GM18951 (cell line): ENCODE data around the gene CHD6.

ENCODE experiments used
- POLR2A ChIP-seq: IDR thresholded peaks from 4 replicates; pipeline ENCODE4 v1.6.1; 2011; ENCODE audit warnings: mild to moderate bottlenecking; ENCODE audit not compliant: insufficient read length, insufficient read depth; ENCODE audit errors: extremely low read depth
- in situ Hi-C: fragments of 300-500 bp; cut with MboI; formaldehyde crosslinking; loops from one replicate; pipeline ENCODE4 v1.12.0; 2022; ENCODE audit warnings: low sequenced_read_pairs, mixed read lengths, inconsistent platforms; ENCODE audit not compliant: unreplicated experiment

CHD6 gene

DNA sequence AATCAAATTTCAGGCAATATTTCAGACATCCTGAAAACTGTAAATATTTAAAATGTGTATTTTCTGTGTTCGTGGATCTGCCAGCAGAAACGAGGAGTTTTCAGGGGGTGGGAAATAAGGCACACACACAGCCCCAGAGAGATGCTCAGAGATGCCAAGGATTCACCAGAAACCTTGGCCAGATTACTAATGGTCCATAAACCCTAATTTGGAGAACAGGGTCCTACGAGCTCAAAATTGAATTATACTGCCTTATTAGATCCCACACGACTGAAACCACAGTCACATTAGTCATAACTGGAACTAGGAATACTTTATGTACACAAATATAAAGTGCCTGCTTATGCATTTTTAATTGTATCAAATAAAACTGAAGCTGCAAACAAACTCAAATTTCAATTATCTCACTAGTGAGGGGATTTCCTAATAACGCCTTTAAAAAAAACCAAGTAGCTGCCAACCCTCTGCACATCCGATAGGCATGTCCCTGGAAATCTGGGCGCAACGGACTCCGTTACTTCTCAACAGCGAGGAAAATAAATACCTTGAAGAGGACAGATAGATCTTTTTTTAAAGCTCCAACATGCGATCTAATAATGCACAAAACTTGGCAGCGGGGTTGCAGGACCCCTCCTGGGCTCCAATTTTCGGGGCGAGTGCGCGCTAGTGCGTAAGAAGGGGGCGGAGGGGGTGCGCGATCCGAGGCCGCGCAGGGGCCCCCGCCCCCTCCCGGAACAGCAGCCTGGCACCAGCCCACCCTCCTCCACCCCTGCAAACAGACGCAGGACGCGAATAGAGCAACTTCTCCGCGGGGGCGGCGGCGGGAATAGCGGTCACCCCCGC is 897 bp downstream of the CHD6 start:
- in situ Hi-C loops: no loop called here
- no peak for TF ChIP-seq POLR2A

DNA sequence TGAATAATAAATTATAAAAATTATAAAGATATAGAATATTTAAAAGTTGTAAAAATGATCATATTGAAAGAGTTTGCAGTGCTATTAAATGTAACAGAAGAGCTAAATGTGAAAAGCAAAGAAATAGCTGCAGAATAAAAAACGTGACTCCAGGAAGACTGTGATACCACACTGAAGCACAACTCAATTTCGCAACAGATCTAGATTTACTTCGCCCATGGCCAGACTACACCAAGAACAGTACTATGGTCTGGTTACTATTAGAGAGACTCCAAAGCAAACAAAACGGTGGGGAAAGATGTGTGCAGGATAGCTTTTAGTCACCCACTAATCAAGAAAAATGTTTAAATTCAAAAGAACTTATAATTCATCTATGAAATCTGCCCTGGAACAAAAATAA is 1.9 kb downstream of the CHD6 start:
- in situ Hi-C loops: no loop called here
- no peak for TF ChIP-seq POLR2A

DNA sequence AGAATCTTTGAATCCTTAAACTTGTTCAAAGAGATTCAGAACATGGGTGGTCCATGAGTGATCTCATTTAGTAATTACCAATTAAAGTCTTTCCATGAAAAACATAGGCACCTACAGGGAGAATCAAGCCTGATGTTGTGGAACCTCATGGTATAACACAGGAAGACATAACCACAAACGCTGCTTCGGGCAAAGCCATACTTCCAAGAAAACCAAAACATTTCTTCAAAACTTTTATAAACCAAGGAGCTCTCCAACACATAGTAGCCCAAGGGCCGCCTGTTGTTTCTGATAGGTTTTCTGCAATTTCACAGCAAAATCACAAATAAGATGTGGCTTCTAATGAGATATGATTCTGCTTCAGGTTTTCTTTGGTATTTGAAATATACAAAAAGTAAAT is 2.5 kb downstream of the CHD6 start:
- in situ Hi-C loops: no loop called here
- TF ChIP-seq POLR2A: no peak

DNA sequence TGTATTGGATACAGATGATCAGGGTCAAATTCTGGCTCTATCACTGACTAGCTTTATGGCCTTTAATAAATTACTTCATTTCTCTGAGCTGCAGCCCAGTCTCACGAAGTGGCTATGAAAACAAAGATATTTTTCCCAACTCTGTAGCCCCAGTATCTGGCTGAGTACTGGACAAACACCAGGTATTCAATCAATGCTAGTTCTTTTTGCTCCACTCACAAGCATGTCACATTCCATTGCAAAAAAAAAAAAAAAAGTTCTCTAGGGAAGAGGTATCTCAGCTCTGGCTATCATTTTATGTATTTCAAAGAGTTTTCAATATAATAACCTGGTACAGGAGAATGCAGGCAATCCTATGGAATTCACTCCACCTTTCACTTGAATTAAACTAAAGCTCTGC is 3.1 kb downstream of the CHD6 start:
- in situ Hi-C loops: no loop called here
- no peak for TF ChIP-seq POLR2A

DNA sequence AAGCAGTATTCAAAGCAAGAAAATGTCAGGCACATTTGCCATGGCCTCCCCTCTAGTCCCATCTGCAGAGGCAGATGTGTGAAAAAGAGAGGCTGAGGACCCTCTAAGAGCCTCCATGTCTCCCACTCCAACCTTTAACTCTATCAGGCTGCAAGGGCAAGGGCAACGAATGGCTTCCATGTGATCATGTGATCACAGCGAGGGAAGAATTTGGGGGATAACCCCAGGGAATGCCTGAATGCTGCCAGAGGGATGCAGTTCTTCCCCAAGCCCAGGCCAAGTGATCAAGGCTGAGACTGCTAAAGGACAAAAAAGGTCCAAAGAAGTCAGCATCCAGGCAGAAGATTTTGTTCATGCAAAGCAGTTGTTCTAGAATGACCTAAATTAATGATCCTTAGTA is 4.9 kb downstream of the CHD6 start:
- in situ Hi-C loops: no loop called here
- no peak for TF ChIP-seq POLR2A

DNA sequence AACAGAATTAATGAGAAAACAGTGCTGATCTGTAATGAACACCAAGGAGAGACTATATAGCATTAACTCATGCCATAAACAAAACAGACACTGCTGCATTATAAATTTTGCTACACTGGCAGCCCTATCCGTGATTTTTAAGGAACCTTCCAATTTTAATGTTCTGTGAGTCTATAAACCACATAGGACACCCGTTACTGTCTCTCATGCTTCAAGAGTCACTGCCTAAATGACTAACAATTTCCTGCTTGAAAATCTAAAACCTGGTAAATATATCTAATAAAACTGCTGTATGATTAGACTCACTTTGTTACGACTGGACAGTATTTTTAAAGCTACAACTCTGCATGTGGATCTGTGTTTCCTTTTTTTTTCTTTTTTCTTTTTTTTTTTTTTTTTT is 8.7 kb downstream of the CHD6 start:
- in situ Hi-C loops: no loop called here

DNA sequence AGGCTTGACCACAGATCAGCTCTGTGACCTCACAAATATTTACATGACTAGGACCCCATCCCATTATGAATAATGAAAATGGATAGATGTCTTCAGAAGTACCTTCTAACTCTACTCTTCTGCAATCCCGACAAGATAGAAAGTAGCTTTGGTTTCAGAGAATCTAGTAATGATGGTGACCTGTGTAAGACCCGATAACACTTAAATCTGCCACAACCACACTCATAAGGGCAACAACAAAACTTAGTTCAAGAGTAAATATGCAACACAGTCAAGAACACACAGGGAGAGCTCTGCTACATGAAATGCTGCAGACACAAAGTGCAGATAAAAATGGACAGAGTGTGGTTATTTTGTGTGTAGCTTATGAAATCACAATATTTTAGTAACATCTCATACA is 9.6 kb downstream of the CHD6 start:
- no peak for TF ChIP-seq POLR2A
- in situ Hi-C loops: no loop called here

More for the DNA sequence above, 8.7 kb downstream of the CHD6 start:
- TF ChIP-seq POLR2A: no peak

DNA sequence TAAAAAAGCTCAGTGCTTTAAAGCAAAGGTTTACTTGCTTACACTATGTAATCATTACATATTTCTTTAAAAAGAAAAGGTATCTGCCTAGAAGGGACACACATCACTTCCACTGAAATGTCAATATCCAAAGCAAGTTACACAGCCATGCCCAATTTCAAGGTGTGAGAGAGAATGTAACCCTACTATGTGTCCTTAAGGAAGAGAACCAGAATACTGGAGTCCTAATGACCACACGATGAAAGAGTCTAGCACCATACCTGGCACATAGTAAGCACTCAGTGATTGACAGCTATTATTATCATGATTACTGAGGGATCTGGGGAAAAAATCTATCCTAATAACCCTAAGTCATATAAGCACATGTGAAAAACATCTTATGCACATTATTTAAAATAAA is 10.4 kb downstream of the CHD6 start:
- in situ Hi-C loops: no loop called here
- TF ChIP-seq POLR2A: no peak

DNA sequence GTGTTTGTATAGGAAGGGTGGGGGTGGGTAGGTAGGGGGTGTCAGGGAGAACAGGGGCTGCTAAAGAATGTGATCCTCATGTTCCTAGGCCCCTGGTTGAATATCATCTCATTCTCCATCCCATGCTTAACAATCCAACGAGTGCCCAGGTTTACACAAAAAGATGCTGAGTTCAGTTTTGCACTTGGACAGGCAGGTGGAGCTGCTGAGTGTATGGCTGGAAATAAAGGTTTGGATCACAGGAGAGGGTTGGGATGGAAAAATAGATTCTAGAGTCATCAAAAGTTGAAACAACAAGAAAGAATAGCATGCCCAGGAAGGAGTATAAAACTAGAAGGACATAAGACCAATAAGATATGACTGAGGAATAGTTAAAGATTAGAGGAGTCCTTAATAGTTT is 14.2 kb downstream of the CHD6 start:
- in situ Hi-C loops: no loop called here

DNA sequence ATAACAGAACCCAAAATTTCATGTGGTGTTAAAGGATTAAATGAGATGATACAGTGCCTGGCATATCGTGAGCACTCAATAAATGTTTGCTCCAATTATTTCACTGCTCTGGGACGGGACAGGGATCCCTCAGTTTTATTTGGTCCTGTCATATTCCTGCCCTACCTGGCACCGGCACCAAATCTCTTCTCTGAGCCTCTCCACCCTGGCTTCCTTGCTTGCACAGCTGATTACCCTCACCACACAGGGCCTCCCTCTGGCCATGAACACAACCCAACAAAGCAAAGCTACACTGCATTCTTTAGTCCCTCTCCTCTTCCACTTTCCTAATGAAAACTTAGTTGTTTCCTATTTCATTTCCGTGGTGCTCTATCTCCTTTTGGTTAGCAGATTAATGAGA is 16.4 kb downstream of the CHD6 start:
- TF ChIP-seq POLR2A: no peak
- in situ Hi-C loops: no loop called here

More for the DNA sequence above, 14.2 kb downstream of the CHD6 start:
- no peak for TF ChIP-seq POLR2A

DNA sequence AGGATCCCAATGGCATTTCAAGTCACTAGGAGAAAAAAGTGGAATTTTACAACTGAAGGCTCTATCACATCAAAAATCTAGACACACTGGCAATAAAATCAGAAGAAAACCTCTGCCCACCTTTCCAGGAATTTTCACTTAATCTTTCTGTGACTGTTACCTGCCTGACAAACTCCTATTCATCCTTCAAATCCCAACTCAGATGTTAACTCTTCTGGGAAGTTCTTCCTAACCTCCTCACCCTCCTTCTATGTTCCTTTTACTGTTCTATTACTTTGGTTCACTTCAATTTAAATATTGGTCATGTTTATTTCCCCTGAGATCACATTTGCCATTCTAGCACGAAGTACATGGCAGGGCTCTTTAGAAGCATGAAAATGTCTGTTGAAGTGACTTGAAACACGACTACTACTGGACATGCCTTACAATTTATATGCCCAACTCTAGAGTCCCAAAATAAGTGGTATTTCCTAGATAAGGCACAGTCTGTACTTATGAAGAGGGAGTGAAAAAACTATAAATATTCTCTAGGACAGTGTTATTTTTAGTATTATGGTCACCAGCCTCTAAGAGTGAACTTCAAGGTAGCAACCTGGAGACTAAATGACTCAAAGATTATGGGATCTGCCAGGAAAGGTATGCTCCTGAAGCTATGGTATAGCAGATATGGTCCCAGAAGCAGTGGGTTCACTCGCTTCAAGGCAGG is 17.1 kb downstream of the CHD6 start:
- TF ChIP-seq POLR2A: no peak
- in situ Hi-C loops: no loop called here

DNA sequence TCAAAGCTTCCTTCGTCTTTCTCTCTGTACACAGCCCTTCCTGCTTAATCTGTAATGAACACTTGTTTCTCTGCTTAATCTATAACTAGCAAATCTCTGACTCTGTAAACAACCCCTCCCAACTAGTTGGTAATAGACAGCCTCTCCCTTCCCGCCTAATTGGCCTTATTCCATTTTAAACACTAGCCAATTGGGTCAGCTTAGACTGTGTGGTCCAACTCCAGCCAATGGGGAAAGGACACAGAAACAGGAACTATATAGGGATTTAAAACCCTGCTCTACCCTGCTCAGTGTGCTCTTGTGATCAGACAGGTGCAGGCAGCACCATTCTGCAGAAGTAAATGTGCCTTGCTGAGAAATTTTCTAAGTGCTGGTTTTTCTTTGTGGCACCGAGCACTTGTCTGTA is 18.5 kb downstream of the CHD6 start:
- in situ Hi-C loops: no loop called here
- TF ChIP-seq POLR2A: no peak

DNA sequence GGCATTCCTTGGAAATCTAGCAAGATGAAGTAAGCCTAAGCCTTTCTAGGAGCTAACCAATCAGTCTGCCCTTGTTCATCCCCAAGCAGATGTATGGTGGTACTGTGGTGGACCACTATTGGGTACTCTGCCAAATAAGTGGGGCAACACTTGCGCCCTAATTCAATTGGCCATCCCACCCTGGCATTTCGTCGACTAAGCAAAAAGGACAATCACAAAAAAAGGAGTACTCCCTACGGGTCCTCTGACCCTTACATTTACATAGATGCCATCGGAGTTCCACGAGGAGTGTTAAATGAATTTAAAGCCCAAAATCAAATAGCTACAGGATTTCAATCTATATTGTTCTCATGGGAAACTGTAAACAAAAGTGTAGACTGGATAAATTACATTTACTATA is 19.5 kb downstream of the CHD6 start:
- in situ Hi-C loops: no loop called here
- TF ChIP-seq POLR2A: no peak
